ENCODE data around the gene CNOT4. TPM values are rescaled to one million over a fixed set of nuclear protein-coding genes. Genes with fewer than 3 reads are reported as not detected.

CNOT4 gene
- polyA plus RNA-seq, 2 of the 4 experiments (the other 2 are of a cell fraction) = 10.0 to 16.4 TPM

Other genes with a start within 250 kb of the CNOT4 start
- 119 and 121 TPM in 2 replicates for gene NUP205, start 47.8 kb upstream of the CNOT4 start, polyA plus RNA-seq (2011; rRNA removed)
- 52.1 to 55.0 TPM (median 54.8 TPM) in 3 replicates for gene NUP205, start 47.8 kb upstream of the CNOT4 start, polyA plus RNA-seq (2017; fragmentation: RNase III; extraction: RNeasy Plus Mini Kit Qiagen cat#74134 plus additional on column Dnase treatment)
- gene STMP1, start 152.4 kb upstream of the CNOT4 start, polyA plus RNA-seq (2011; rRNA removed) = 30.1 and 35.5 TPM in 2 replicates
- gene STMP1, start 152.4 kb upstream of the CNOT4 start, polyA plus RNA-seq (2017; fragmentation: RNase III; extraction: RNeasy Plus Mini Kit Qiagen cat#74134 plus additional on column Dnase treatment) = 25.2 to 33.0 TPM (median 32.1 TPM) in 3 replicates
- gene SLC13A4, start 218.1 kb upstream of the CNOT4 start, polyA plus RNA-seq (2011; rRNA removed) = not detected in 2 replicates
- not detected in 3 replicates for gene SLC13A4, start 218.1 kb upstream of the CNOT4 start, polyA plus RNA-seq (2017; fragmentation: RNase III; extraction: RNeasy Plus Mini Kit Qiagen cat#74134 plus additional on column Dnase treatment)
- gene FAM180A, start 238.7 kb upstream of the CNOT4 start, polyA plus RNA-seq (2011; rRNA removed) = not detected in 2 replicates
- gene FAM180A, start 238.7 kb upstream of the CNOT4 start, polyA plus RNA-seq (2017; fragmentation: RNase III; extraction: RNeasy Plus Mini Kit Qiagen cat#74134 plus additional on column Dnase treatment) = not detected in 3 replicates